ENCODE data around the gene CST8.

The CST8 gene

GRCh38 chr20:23454816-23455215 lies 36.1 kb upstream of the CST8 start:
- no peaks in the 10 kb centered on the region for H4K20me1 ChIP-seq (ENCODE audit: insufficient read depth, low read length, poor library complexity, severe bottlenecking)
- no peak overlapping the region for H3K4me2 ChIP-seq (ENCODE audit: low read depth, low read length, poor library complexity, severe bottlenecking)
- H3K4me1 ChIP-seq (ENCODE audit: insufficient read depth, low read length, poor library complexity, severe bottlenecking) = peaks cover 24% of the 10 kb centered on the region
- no peak overlapping the region for H3K4me3 ChIP-seq (ENCODE audit: low read length, poor library complexity, severe bottlenecking)
- no peak for TF ChIP-seq CTCF (conservative IDR thresholded peaks at IDR 0.05; ENCODE audit: low read length)
- no peak for TF ChIP-seq EZH2phosphoT487 (IDR thresholded peaks at IDR 0.05; ENCODE audit: borderline replicate concordance)
- no peaks in the 10 kb centered on the region for H3K9me3 ChIP-seq (ENCODE audit: insufficient read depth, low read depth, low read length)
- H3K9me2 ChIP-seq (replicated peaks; ENCODE audit: low read depth, low read length) = no peaks in the 10 kb centered on the region
- no peaks in the 10 kb centered on the region for H3K27me3 ChIP-seq (ENCODE audit: insufficient read depth, low read length, poor library complexity, severe bottlenecking)
- H2AFZ ChIP-seq (ENCODE audit: low read length) = no peak overlapping the region
- H3K36me3 ChIP-seq (ENCODE audit: insufficient read depth, low read length) = no peaks in the 10 kb centered on the region
- H3K9ac ChIP-seq (ENCODE audit: low read depth, low read length, poor library complexity, severe bottlenecking) = no peak overlapping the region
- H3K79me2 ChIP-seq (ENCODE audit: insufficient read depth, low read length) = no peaks in the 10 kb centered on the region
- H3F3A ChIP-seq (ENCODE audit: low read depth) = no peaks in the 10 kb centered on the region

DNA sequence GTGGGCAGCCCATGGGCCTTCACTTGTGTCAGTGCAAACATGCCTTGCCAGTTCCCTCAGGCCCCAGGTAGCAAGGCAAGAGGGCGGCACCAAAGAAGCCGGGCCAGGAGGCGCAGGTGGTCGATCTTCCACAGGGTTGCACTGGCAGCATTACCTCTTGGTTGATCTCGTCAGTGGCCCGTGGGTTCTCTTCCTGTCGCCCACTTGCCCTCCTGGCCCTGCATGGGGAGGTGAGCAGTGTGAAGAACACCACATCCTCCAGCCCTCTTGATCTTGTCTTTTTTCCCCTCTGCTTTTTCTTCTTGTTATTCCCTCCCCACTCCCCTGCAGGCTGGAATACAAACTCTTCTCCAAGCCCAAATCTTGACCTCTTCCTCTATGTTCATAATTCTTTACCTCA lies 35.3 kb upstream of the CST8 start:
- TF ChIP-seq CTCF (conservative IDR thresholded peaks at IDR 0.05; ENCODE audit: low read length) (no peak), EZH2phosphoT487 (IDR thresholded peaks at IDR 0.05; ENCODE audit: borderline replicate concordance) (no peak)
- Histone ChIP-seq H3K9me3 (ENCODE audit: insufficient read depth, low read depth, low read length) (no peaks in the 10 kb centered on the region), H3K79me2 (ENCODE audit: insufficient read depth, low read length) (no peaks in the 10 kb centered on the region), H4K20me1 (ENCODE audit: insufficient read depth, low read length, poor library complexity, severe bottlenecking) (no peaks in the 10 kb centered on the region), H3K9me2 (replicated peaks; ENCODE audit: low read depth, low read length) (no peaks in the 10 kb centered on the region), H3K9ac (ENCODE audit: low read depth, low read length, poor library complexity, severe bottlenecking) (peak overlapping the region; percentile 65), H3K27me3 (ENCODE audit: insufficient read depth, low read length, poor library complexity, severe bottlenecking) (no peaks in the 10 kb centered on the region), H3K4me2 (ENCODE audit: low read depth, low read length, poor library complexity, severe bottlenecking) (peak overlapping the region; percentile 71), H3K36me3 (ENCODE audit: insufficient read depth, low read length) (no peaks in the 10 kb centered on the region), H3F3A (ENCODE audit: low read depth) (no peaks in the 10 kb centered on the region), H3K4me3 (ENCODE audit: low read length, poor library complexity, severe bottlenecking) (peak overlapping the region; percentile 50), H3K4me1 (ENCODE audit: insufficient read depth, low read length, poor library complexity, severe bottlenecking) (peaks cover 24% of the 10 kb centered on the region), H2AFZ (ENCODE audit: low read length) (peak overlapping the region; percentile 89; the same call in 1 of the 2 replicates)

DNA sequence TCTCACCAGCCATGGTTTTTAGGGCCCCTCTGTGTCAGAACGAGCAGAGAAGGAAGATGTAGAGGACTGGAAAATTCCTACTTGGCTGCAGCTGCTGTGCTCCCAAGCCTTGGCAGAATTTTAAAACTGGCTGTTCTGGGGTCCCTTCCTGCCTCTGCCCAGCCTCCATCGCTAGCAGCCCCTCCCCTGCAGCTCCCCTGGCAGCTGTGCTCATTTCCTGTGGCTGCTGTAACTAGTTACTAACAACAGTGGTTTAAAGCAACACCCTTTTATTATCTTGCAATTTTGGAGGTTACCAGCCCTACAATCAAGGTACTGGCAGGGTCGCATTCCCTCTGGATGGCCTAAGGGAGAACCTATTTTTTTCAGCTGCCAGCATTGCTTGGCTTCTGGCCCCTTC lies 34.5 kb upstream of the CST8 start:
- Histone ChIP-seq H2AFZ (ENCODE audit: low read length) (peak overlapping the region; percentile 89), H3K27me3 (ENCODE audit: insufficient read depth, low read length, poor library complexity, severe bottlenecking) (no peaks in the 10 kb centered on the region), H3K9me2 (replicated peaks; ENCODE audit: low read depth, low read length) (no peaks in the 10 kb centered on the region), H3K79me2 (ENCODE audit: insufficient read depth, low read length) (no peaks in the 10 kb centered on the region), H3F3A (ENCODE audit: low read depth) (no peaks in the 10 kb centered on the region), H3K9me3 (ENCODE audit: insufficient read depth, low read depth, low read length) (no peaks in the 10 kb centered on the region), H4K20me1 (ENCODE audit: insufficient read depth, low read length, poor library complexity, severe bottlenecking) (no peaks in the 10 kb centered on the region), H3K36me3 (ENCODE audit: insufficient read depth, low read length) (no peaks in the 10 kb centered on the region), H3K4me2 (ENCODE audit: low read depth, low read length, poor library complexity, severe bottlenecking) (peak overlapping the region; percentile 71), H3K4me3 (ENCODE audit: low read length, poor library complexity, severe bottlenecking) (peak overlapping the region; percentile 50), H3K4me1 (ENCODE audit: insufficient read depth, low read length, poor library complexity, severe bottlenecking) (peaks cover 24% of the 10 kb centered on the region), H3K9ac (ENCODE audit: low read depth, low read length, poor library complexity, severe bottlenecking) (peak overlapping the region; percentile 65)
- TF ChIP-seq EZH2phosphoT487 (IDR thresholded peaks at IDR 0.05; ENCODE audit: borderline replicate concordance) (no peak), CTCF (conservative IDR thresholded peaks at IDR 0.05; ENCODE audit: low read length) (no peak)

All from Loucy (cell line).